DMS79 (cell line): Measurements from ENCODE around the gene SRSF1.

Experiments used
- DNase-seq: peaks from one replicate; lab custom pipeline; 2025; lab: John Stamatoyannopoulos, UW

SRSF1 gene

DNA sequence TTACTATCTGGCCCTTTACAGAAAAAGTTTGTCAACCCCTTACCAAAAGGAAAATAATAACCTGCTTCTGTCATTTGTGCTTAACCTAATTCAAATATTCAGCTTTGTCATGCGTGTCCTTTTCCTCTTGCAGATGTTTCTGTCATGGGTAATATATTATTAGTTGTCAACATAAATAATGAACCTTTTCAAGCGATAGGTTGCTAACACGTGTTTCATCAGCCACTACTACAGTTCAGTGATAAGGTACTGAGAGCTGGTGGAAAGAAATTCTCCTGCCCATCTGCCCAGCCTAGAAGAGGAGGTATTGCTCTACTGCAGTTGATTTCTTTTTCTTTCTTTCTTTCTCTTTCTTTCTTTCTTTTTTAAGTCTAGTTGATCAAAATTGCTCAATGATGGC lies 12.0 kb upstream of the SRSF1 start:
- no peak for DNase-seq

GRCh38 chr17:58010067-58010799 lies 3.2 kb upstream of the SRSF1 start:
- DNase-seq = no peak

DNA sequence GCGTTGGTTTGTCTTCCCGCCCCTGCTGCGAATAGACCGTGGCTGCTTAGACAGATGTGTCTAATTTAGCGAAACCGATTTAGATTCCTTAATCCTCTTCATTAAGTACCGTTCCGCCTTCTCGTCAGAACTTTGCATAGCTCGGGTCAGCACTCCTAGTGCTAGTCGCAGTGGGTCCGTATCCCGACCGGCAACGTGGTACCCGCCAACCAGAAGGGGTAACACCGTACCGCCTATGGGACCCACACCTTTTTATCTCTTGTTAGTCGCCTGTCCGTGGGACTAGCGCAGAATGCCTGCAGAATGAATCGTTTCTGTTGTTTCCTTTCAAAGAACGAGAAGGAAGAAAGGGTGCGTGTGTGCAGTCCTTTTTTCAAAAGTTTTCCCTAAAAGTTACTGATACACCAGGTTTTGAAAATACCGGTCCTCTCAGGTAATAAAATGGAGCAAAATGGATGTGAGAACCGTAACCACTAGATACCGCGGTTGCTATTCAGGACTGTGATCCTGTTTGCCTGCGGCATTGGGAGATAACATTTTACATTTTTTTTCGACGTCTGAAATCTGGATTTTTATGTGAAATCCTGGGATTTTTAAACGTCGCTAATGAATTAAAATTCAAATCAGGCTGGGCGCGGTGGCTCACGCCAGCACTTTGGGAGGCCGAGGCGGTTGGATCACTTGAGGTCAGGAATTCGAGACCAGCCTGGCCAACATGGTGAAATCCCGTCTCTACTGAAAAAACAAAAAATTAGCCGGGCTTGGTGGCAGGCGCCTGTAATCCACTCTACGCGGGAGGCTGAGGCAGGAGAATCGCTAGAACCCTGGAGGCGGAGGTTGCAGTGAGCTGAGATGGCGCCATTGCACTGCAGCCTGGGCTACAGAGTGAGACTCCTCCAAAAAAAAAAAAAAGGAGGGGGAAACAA lies 998 bp upstream of the SRSF1 start:
- DNase-seq = no peak

- no peak for DNase-seq
These were observed 504 bp downstream of the SRSF1 start for GRCh38 chr17:58006560-58006923.

GRCh38 chr17:58005728-58006559 lies 1.1 kb downstream of the SRSF1 start:
- DNase-seq = no peak

GRCh38 chr17:58005031-58005727 lies 1.9 kb downstream of the SRSF1 start:
- no peak for DNase-seq

DNA sequence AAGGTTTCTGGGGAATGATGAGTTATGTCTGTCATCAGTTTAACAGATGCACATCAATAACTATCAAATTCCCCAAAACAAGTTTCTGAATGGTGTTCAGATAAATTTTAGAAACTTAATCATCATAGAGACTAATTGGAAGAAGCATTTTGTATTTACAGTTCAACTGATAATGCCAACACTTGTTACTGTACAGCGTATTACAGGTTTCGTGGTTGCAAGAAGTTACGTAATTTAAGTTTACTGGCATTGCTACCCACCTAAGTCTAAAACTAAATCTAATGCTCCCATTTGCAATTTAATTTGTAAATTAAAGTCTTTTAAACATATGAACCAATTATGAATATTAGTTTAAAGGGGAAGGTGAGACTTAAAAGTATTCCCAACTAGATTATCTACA lies 3.0 kb downstream of the SRSF1 start:
- DNase-seq = no peak

GRCh38 chr17:58002973-58003372 lies 4.1 kb downstream of the SRSF1 start:
- no peak for DNase-seq

DNA sequence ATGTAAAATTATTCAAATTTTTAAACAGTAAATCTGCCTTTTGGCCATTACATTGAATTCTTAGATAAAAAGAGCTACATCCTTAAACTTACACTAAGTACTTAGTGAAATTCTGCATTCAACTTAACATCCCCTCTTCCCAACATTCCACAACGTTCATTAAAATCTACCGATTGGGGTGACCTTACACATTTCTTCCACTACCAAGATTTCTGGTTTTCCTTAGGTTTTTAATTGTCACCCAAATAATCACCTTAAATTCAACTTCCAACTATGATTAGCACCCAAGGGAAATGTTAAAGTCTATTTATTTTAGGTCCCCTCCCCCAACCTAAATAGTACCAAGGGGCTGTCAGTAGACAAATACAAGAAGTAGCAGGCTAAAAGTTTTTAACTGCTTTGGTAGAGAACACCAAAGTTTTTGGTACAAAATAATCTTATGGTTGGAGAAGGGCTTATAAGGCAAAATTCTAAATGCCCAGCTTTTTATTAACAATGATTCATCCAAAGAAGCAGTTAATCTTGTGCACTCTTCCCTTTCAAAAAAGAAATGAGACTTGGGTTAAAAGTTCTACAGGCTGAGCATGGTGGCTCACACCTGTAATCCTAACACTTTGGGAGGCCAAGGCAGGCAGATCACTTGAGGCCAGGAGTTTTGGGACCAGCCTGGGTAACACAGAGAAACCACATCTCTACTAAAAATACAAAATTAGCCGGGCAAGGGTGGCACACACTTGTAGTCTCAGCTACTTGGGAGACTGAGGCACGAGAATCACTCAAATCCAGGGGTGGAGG lies 4.7 kb downstream of the SRSF1 start:
- DNase-seq = no peak

- DNase-seq = no peak
These were observed 5.5 kb downstream of the SRSF1 start for GRCh38 chr17:58001461-58002124.

DNA sequence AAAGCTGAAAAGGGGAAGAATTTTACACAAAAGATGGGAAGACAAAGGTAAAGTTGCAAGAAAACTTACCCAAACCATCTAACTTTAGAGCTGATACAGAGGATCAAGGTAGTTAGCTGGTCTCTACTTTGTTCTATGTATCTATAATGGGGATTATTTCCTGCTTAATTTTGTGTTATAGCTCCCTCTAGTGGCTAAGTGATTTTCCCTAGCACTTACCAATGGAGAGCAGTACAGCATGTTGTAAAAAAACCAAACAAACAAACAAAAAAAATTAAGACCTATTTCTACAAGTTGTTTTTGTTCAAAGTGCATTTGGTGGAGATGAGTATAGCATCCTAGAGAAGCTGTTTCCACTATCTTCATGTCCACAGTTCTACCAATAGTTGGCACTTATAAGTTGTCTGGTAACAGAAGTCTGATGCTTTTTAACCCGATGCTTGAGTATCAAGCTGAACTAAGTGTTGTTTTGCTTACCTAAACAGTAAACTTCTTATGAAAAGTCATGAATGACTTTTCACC lies 7.5 kb downstream of the SRSF1 start:
- DNase-seq = peak; percentile 32

GRCh38 chr17:57999010-57999495 lies 8.0 kb downstream of the SRSF1 start:
- no peak for DNase-seq

GRCh38 chr17:57997085-57997809 lies 9.8 kb downstream of the SRSF1 start:
- no peak for DNase-seq

DNA sequence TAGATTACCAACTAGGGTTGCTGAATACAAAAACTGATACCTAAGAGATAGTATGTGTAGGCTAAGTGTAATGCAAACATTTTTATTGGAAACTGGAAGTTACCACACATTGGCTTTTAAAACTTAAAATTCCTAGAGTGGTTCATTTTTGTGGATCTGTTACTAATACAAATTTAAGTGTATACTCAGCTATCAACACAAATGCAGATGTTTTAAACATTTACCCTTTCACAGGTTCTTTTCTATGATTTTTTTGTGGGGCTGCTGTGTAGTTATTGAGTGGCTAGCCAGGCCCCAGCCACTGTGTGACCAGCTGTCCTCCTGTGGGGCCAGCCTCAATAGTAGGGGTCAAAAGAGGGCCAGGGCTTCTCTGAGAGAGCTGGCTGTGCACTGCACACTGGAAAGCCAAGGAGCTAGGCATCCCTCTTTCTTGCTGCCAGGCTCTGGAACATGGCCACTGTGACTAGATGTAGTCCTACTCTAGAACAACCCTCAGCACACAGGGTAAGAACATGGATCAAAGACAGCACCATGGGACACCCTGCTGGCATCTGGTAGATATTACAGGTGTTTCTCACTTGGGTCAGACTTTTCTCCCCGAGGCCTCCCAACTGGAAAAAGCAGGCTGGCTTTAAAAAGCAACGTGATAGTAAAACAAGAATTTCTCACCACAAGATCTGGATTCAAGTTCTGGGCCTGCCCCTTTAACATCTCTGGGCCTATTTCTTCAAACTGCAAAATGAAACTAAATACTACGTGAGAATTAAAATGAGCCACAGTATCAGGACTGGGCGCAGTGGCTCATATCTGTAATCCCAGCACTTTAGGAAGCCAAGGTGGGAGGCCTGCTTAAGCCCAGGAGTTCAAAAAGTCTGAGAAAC lies 11.7 kb downstream of the SRSF1 start:
- no peak for DNase-seq

- no peak for DNase-seq
These were observed 12.6 kb downstream of the SRSF1 start for GRCh38 chr17:57994436-57994835.

DNA sequence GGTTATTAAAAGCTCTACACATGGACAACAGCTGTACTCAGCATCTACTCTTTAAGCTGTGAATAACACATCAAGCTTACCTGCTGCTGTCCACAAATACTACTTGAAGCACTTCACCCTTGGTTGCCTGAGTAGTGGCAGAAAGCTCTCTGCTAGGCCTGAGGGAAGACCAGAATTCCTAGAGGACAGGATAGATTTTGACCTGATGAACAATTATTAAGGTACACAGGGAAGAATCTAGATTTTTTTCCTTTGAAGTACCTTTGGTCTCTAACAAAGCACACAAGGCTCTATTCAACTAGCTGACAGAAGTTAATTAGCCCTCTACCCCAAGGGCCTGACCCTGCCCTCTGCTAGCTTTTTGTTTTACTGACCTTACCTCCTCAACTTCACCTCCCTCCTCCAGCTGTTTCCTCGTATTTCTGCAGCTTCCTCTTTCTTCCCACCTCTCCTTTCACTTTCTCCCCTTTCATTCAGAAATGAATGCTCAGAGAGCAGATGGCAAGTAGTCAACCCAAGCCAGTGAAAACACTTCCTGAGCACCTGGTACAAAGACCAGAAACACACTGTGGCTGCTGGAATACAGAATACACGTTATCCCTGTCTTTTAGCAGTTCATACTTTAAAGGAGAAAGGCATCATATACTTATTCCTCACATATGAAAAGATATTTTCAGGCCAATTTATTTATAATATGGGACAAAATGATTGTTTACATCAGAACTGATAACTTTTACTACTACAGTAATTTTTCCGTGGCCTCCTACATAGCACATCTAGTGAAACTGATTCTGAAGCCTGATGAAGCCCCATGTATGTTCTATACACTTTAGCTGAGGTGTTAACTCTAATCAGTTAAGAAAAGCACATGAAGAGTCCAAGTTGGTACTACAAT lies 13.3 kb downstream of the SRSF1 start:
- peak; percentile 59 for DNase-seq

DNA sequence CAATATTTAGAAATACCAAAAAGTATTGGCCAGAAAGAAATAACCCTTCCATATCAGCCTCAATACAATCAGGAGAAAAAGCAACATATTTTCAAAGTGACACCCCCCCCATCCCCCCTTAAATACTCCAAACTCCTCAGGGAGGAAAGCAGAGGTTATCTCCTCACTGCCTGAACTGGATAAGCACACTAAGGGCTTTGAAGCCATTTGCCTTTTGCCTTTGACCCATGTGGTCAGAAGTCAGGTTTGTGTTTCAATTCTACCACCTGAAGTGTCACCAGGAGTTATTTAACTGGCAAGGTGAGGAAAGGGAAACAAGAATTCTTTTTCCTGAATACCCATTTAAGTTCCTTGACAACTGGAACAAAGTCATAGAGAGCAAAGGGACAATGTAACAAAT lies 15.5 kb downstream of the SRSF1 start:
- DNase-seq = no peak
